ENCODE data around the gene C1QTNF8.

- no peak for TF ChIP-seq ZBTB7A (tag by site-specific recombination; IDR thresholded peaks at IDR 0.05; ENCODE audit: low read depth)
- no peak for TF ChIP-seq ZNF521 (tag by site-specific recombination; IDR thresholded peaks at IDR 0.05)
- TF ChIP-seq CTCF (tag by site-specific recombination; IDR thresholded peaks at IDR 0.05): no peak
- TF ChIP-seq ZNF600 (tag by site-specific recombination; IDR thresholded peaks at IDR 0.05): no peak
- TF ChIP-seq ZNF175 (tag by site-specific recombination; IDR thresholded peaks at IDR 0.05): no peak
- TF ChIP-seq MYNN (tag by site-specific recombination; IDR thresholded peaks at IDR 0.05; ENCODE audit: borderline replicate concordance): no peak
- TF ChIP-seq ZNF324 (tag by site-specific recombination; IDR thresholded peaks at IDR 0.05): no peak
- no peak for TF ChIP-seq KLF16 (tag by site-specific recombination; IDR thresholded peaks at IDR 0.05)
Observed at GRCh38 chr16:1050921-1051320, 45.1 kb downstream of the C1QTNF8 start.
